GM19397 (cell line): ENCODE measurements around the gene LINC00237.

Experiments used
- ATAC-seq: cut with Tn5 transposase; IDR thresholded peaks from one replicate; pipeline ENCODE4 v1.9.1; 2021; ENCODE audit warnings: mild to moderate bottlenecking, moderate library complexity; ENCODE audit not compliant: unreplicated experiment

Gene LINC00237

DNA sequence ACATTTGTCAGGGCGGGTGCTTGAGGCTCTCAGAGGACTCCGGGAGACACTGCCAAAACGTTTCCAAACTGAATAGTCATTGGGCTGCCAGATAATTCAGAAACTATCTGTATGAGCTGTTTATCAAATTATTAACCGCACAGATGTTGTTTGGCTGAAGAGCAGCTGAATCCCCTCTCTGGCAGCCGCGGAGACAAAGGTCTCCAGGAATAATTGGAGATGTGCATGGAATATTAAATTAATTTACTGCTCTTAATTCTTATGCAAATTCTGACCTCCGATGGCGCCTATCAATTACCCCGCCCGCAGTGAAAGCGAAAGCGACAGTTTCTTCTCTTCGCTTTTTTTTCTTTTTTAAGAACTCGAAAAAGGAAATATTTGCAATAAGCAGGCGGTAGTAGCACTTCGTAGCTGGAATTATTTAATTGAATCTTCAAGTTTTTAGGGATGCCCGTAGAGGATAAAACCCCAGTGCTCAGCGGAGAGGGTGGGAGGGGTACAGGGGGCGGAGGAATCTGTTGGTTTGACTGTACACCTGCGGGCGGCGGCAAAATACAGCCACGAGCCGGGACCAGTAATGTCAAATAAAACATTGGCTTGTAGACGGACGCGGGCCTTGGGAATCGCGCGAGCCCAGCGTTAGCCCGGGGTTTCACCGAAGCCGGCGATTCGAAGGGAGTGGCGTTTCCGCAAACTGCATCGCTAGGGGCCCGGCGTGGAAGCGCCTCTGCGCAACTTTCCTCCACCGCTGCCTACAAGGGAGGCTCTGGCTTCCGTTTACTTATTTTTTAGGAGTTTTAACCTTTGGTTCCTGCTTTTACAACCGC lies 6.2 kb downstream of the LINC00237 start:
- ATAC-seq: no peak

DNA sequence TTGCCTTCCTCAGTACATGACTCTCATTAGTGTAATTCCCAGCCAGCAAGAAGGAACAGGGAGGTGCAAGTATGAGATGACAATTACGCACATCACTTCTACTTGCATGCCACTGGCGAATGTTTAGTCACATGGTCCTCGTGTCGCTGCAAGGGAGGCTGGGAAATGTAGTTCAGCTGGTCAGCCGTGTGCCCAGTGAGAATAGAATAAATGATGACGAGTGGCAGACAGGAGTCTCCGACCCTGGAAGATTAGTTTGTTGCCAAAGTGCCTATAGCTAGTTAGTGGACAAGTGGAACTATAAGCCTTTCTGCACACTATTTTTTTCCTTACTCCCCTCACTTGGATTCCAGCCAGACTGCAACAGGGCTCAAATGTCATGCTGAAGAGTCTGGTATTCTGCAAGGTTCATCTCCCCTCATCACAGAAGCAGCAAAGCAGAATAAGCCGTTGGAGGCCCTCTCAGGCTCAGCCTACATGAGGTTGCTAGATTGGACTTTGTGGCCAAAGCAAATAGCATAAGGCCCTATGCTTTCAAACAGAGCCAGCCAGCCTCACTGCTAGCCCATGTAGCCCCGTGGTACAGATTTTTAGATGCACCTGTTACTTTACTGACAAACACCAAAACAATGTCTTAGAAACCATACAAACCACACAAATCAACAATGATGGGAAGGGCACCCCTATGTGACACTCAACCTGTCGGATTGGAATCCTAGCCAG lies 9.7 kb downstream of the LINC00237 start:
- ATAC-seq: no peak

DNA sequence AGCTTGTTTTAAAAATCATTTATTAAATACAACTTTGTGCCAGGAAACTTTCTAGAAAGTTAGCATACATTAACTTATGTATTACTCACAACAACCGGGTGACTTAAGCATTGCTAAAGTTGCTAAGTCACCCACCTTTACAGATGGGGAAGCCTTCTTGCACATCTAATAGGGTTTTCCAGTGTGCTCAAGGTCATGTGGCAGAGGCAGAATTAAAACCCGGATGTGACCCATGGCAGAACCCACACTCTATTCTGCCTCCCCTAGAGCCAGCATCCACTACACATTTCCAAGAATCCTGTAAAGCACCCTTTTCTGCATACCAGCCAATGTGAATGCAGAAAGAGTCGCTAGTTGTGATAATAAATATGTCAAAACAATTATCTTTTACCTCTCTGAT lies 13.4 kb downstream of the LINC00237 start:
- no peak for ATAC-seq

DNA sequence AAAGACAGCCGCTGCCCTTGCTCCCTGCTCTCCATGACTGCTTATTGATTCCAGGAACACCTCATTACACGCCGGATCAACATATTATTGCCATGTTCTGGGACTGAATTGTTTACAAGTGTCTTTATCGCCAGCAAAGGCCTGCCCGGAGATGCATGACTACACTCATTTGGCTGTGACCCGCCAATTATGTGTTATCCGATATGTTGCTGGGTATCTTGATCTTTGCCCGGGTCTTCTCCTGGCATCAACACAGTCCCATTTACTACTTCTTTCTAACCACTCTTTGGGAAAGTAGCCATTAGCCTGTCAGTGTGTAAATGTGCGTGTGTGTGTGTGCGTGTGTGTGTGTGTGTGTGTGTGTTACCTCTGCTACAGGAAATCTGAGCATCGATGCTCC lies 15.4 kb downstream of the LINC00237 start:
- no peak for ATAC-seq

DNA sequence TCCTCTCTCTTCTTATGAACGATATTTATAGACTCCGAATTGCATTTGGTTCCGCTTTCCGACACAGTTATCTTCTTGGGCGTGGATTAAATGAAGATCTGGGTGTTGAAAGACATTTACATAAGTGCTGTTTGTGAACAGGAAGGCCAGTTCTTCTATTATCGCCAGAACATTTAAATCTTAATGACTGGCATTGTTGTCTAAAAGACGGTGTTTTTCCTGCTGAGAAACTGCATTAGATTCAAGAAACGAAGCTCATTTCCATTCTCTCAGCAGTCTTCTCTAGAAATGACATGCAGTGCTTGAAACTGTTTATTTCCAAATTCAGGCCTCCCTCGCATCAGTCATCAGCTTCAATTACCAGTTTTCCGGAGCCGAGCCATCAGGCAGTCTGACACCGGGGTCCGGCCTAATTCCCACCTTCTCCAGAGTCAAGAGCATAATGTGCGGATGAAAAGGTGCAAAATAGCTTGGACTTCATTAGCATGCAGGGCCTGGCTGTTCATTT lies 16.0 kb downstream of the LINC00237 start:
- ATAC-seq: no peak

DNA sequence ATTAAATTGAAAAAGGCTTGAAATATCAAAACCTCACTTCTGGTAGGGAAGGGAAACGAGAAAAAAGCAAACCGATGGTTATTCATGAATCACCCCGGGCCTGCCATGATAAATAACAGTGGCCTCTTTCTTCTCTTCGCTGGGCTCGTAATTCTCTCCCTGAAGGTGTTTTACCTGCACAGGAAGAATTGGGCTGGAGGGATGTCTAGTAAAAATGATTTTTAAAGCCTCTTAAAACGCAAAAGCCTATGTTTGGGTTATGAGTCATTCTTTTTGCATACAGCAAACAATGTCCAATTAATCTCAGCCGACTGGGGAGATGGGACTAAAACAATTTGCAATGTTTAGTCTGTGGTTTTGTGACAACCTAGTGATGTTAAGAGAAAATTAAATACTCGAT lies 16.8 kb downstream of the LINC00237 start:
- ATAC-seq: no peak

DNA sequence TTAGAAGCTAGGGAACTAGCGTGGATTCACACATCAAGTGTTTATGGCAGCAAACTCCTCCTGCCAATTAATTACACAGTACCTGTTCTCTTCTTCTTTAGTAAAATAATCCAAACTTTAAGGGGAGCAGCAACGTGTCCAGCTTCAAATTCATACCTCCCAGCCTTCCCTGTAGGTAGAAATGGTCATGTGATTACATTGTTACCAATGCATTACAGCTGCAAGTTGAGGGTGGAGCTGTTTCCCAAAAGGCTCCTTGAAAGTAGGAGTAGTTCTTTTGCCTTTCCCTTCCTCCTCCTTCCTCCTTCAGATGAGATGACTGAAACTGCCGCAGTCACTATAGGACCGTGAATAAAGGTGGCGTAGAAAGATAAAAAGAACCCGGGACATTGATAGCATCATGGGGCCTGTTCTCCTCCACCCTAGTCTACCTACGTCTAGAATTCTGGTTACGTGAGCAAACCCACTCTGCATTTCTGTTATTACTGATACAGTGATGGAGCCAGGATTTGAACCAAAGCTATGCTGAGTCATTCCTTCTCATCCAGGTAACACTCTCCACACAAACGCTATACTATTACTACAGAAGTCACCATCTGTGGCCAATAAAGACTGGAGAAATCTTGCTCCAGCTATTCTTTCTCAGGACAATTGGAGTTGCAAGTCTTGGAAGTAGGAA lies 18.2 kb downstream of the LINC00237 start:
- ATAC-seq: no peak

DNA sequence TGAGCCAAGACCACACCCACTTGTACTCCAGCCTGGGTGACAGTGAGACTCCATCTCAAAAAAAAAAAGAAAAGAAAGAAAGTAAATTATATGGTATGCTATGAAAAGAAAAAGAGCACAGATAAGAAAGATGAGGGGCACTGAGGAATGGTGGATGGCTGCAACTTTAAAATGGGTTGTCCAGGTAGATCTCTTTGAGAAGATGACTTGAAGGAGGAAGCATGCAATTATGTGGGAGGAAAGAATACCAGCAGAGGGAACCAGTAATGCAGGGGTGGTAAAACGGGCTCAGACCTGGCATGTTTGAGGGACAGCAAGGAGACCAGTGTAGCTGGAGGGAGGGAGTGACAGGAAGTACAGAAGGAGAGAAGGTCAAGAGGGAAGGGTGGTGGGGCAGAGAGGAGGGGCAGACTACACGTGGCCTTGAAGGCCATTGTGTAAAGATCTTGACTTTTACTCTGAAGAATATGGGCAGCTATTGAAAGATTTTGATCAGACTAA lies 22.3 kb downstream of the LINC00237 start:
- ATAC-seq: no peak

DNA sequence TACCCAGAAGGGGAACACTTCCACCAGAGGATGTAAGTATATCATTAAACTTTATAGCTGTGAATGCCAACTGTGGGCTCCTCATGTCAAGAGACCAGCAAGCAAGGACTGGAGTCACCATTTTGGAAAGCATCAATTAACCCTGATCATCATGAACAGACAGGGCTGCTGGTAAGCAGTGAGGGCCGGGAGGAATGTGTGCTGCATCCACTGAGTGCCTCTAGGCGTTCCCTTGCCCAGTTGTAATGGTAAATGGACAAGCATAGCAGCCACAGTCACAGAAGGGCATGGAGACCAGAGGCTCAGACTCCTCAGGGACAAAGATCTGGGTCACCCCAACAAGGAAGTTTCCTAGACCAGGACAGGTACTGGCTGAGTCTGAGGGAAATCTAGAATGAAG lies 23.6 kb downstream of the LINC00237 start:
- ATAC-seq: no peak

DNA sequence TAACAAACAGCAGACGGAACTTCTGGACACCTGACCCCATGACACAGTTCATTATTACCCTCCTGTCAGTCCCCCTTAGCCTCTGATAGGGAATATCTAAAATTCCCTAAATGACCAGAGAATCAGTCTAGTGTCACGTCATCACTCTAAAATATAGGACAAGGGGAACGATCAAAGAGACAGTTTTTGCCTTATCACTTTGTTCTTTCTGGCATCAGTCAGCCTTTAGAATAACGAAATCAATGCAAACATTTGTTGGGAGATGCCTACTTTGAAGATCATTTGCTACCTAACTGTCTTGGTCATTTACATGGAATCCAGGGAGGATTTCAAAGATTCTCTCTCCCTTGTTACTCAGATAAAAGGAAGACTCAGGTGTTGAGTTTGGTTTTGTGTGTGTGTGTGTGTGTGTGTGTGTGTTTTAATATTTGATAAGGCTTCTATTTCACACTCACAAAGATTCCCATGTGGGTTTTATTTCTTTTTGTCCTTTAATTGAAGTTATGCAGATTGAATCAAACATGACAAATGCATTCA lies 28.3 kb downstream of the LINC00237 start:
- no peak for ATAC-seq

DNA sequence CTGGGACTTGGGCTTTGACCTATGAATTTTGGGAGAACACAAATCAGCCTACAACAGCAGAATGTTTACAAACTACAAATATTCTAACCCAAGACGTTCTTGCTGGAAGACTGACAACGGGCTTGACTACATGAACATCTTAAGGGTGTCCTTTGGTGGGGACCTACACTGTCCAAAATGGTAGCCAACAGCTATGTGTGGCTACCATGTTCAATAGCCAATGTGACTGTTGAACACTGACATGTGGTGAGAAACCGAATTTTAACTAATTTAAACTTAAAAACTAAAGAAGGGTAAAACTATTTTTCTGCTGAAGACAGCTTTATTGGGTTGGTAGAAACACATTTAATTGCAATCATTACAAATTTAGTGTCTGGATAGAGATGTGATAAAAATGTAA lies 30.1 kb downstream of the LINC00237 start:
- ATAC-seq: no peak

DNA sequence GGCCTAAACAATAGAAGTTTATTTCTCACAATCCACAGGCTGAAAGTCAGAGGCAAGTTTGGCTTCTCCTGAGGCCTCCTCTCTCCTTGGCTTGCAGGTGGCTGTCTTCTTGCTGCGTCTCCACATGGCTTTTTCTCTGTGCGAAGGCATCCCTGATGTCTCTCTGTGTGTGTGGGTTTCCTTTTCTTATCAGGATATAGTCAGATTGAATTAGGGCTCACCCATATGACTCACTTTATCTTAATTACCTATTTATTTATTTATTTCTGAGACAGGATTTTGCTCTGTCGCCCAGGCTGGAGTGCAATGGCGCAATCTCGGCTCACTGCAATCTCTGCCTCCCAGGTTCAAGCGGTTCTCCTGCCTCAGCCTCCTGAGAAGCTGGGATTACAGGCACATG lies 30.7 kb downstream of the LINC00237 start:
- ATAC-seq: no peak

DNA sequence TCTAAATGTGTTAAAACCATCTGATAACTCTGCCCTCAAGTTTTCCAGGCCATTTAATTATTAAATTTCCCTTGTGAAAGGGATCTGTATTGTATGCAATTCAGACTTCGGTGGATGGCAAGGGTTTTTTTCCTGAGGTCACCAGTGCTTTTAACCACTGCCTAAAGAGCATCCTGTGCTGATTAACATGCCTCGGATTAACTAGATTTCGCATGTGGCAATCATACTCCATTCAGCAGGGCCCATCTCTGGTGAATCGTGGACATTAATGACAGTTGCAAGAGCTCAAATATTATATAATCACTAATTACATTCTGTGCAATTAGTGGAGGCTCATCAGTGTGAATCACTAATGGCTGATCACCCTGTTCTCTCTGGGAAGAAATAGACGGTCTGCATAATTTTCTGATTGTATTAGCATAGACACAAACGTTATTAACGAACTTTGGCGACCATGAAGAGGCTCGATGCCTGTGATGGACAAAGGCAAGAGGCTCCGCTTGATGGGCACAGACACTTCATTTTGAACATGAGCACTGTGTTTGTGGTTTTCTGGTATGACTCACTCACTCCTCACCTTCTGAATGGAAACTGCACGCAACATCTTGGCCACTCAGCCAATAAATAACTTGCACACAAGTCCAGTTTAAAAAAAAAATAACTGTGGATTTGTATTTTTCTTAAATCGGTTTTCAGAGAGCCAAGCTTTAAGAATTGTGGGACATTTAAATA lies 31.4 kb downstream of the LINC00237 start:
- ATAC-seq: peak; percentile 94

DNA sequence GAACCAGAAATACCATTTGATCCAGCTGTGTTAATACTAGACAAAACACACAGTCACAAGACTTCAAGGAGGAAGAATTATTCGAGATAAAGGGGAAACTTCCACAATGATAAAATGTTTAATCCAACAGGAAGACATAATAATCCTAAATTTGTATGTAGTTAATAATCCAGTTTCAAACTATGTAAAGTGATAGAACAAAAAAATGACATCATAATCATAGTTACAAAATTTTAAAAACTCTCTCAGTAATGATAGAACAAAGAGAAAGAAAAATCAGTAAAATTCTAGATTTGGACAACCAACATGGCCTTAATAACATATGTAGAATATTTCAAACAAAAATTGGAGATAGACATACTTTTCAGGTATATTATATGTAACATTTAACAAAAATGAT lies 38.9 kb downstream of the LINC00237 start:
- ATAC-seq: no peak

DNA sequence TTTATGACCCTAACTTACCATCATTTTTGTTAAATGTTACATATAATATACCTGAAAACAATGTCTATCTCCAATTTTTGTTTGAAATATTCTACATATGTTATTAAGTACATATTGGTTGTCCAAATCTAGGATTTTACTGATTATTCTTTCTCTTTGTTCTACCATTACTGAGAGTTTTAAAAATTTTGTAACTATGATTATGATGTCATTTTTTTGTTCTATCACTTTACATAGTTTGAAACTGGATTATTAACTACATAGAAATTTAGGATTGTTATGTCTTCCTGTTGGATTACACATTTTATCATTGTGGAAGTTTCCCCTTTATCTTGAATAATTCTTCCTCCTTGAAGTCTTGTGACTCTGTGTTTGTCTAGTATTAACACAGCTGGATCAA lies 41.2 kb downstream of the LINC00237 start:
- no peak for ATAC-seq

DNA sequence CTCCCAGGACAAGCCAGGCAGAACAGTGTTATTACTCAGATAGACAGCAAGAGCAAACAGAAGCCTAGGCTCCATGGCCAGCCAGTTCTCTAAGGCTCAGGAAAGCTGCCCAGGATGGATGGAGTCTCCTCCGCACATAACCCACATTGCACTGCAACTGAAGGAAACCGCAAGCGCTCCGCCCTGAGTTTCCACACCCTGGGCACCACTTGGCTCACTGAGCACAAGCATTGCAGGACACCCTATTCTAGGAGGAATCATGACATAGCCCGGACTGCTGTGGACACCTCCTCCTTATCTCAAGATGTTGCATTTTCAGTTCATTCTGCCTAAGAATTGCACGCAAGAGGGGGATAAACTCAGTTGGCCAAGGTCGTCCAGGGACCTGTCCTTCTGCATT lies 42.9 kb downstream of the LINC00237 start:
- no peak for ATAC-seq

DNA sequence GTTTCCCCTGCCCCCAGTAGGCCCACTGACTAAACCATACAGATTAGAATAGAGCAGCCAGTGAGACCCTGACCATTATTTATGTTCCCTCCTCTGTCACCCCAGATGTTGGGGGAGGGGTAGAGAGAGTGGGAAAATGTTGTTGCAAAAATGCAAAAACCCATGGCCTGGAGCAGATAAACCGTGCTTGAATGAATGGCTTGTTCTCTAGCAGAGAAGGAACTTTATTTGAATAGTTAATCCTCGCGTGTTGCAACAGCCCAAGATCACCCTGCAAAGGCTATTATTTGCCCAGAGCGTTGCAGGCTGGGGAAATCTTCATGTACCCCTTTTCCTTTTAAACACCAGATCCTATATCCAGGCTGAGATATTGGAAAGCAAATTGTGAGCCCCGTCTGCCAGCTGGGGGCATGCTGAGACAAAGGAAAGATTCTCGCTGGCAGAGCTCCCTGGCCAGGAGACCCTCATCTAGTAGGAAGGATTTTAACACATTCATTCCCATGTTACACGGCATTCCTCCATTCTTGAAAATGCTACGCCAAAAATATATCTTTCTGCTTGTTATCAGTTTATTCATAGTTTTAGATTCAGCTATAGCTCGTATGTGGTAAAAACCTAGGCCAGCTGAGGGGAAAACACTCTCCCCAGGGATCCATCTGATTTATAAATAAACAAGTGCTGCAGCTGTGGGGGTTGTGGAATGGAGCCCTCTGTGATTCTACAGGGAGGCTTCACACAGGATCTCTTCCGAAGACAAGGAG lies 53.0 kb downstream of the LINC00237 start:
- ATAC-seq: no peak

DNA sequence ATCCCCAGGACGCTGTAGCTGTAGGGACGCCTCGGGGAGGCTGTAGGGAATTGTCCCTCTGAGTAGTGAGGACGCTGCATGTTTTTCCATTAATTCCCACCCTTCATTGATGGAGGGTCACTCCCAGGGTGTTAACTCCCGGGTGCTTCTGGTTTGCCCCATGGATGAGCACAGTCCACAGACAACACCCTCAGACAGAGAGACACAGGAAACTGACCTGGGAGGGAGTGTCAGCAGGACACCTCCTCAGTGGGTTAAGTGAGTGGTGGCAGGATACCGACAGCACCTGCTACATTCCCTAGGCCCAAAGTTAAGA lies 53.5 kb downstream of the LINC00237 start:
- ATAC-seq: no peak

DNA sequence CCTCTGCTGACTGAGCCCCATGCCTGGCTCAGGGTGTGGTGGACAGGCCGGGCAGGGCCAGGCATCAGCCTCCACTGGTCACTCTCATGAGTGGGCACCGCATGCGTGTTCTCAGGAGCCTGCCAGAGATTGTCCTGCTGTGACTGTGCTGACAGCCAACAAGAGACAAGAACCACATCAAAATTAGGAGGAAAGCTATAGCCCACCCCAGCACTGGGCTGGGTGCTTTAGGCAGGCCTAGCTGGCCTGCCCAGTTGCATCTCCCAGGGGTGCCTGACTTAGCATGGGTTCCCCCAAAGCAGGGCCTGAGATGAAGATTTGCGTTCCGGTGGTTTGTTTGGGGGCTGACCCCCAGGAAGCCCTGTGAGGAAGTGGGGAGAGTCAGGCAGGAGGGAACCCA lies 53.9 kb downstream of the LINC00237 start:
- ATAC-seq: no peak

DNA sequence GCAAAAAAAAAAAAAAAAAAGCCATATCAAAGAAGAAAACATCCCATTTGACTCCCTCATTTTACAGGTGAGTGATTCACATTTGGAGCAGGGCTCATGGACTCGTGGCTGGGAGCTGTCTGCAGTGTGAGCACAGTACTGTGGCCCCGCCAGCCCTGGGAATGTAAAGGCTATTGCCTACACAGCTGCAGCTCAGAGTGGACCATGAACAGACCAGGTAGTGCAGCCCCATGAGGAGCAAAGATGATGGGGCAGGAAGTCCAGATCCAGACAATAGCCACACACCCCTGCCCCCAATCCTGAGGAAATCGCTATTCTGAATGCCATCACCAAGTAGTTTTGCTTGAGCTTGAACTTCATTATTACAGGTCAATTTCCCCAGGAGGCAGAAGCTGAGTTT lies 55.4 kb downstream of the LINC00237 start:
- no peak for ATAC-seq
